Gastrocnemius medialis (tissue), 4 donors: ENCODE measurements around the gene LITAF. TPM values are rescaled to one million over a fixed set of nuclear protein-coding genes. Genes with fewer than 3 reads are reported as not detected.

ENCODE experiments used
- ATAC-seq, 2 donors: fragments of 150-250 bp; one replicate each; pipeline ENCODE4 v1.9.1; 2016
- DNase-seq, 2 donors: peaks; one replicate each; pipeline ENCODE4 v3.0.0-alpha.2; 2019
- H3K27ac ChIP-seq, 4 donors: fragments of 200-600 bp; sonication (generic); 1 replicate in 1 of 4; 2 replicates in 3 of 4; pipeline ENCODE4 v1.5.1; 2016 to 2018; ENCODE audit warnings: mild to moderate bottlenecking in 2 of 4, moderate library complexity in 1 of 4
- H3K27me3 ChIP-seq, 3 donors: fragments of 200-600 bp; sonication (generic) in 2 of 3; 1 replicate in 1 of 3; 2 replicates in 2 of 3; pipeline versions ENCODE4 v1.5.1 to v1.6.0; 2016 to 2019; ENCODE audit warnings: mild to moderate bottlenecking in 1 of 3, moderate library complexity in 1 of 3
- H3K36me3 ChIP-seq, 2 donors: fragments of 200-600 bp; sonication (generic) in 1 of 2; one replicate each; pipeline ENCODE4 v1.5.1; 2017 to 2018
- H3K4me1 ChIP-seq, 2 donors: fragments of 200-600 bp; sonication (generic) in 1 of 2; one replicate each; pipeline ENCODE4 v1.5.1; 2016 to 2017; ENCODE audit warnings: mild to moderate bottlenecking in 2 of 2
- H3K4me3 ChIP-seq, 4 donors: fragments of 200-600 bp; sonication (generic) in 3 of 4; 1 replicate in 1 of 4; 2 replicates in 3 of 4; pipeline ENCODE4 v1.5.1; 2016 to 2019; ENCODE audit warnings: mild to moderate bottlenecking in 2 of 4
- H3K9me3 ChIP-seq, 3 donors: fragments of 200-600 bp; sonication (generic) in 2 of 3; 1 replicate in 1 of 3; 2 replicates in 2 of 3; pipeline ENCODE4 v1.5.1; 2016 to 2019
- CTCF ChIP-seq, 5 experiments: fragments of 450-650 bp in 3 of 5; fragments of 200-600 bp in 2 of 5; sonication (generic) in 2 of 5; IDR thresholded peaks in 4 of 5; conservative IDR thresholded peaks in 1 of 5; 1 replicate in 4 of 5; 2 replicates in 1 of 5; pipeline ENCODE4 v1.5.1; 2016 to 2019; ENCODE audit warnings: antibody characterized with exemption in 5 of 5, mild to moderate bottlenecking in 3 of 5, moderate library complexity in 3 of 5
- POLR2A ChIP-seq, 2 donors: fragments of 450-650 bp; IDR thresholded peaks; one replicate each; pipeline ENCODE4 v1.6.1; 2017; ENCODE audit warnings: antibody characterized with exemption in 2 of 2, mild to moderate bottlenecking in 2 of 2, moderate library complexity in 2 of 2
- in situ Hi-C, 4 donors: fragments of 200-750 bp; cut with MboI; loops; one replicate each; pipeline versions ENCODE4 v1.15.0 to v1.8.0; 2017; ENCODE audit warnings: low sequenced_read_pairs in 4 of 4
- intact Hi-C: fragments of 100-400 bp; cut with DNase I; formaldehyde crosslinking; loops from one replicate; pipeline ENCODE4 v1.15.1; 2023; ENCODE audit warnings: low total_unique reads
- total RNA-seq, 4 donors: library from RNA; depleted of rRNA; stranded (reverse); fragments of >200 nt; gene quantifications; one replicate each; pipeline versions ENCODE4 v1.1.0 to v1.2.3, GENCODE V29; 2016

LITAF gene
- total RNA-seq, 4 donors from 2014 or later, result 11.2 to 30.1 (median 19.4) TPM

DNA sequence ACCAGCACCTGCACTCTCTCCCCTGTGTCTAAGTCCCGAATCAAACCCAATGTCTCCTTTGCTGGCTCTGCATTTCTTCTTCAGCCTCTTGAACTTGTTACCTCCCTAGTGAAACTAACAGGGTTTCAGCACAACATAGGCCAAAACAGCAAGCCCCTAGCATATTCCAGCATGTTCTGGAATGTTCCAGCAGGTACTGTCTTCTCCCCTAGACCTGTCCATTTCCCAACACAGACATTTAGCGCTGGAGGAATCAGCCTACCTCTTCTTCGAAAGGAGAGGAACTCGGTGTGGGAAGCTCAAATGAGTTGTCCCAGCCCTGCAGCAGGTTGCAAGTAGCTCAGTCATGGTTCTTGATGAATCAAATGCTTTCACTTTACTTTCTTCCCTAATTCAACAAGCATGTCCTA is 47.1 kb downstream of the LITAF start:
- ATAC-seq (no peak), DNase-seq (no peak)
- no peaks in the 10 kb centered on the region for H3K27me3 ChIP-seq
- no peak overlapping the region for H3K27ac ChIP-seq
- no peak for TF ChIP-seq POLR2A (IDR thresholded peaks at IDR 0.05)
- no peak for TF ChIP-seq CTCF (IDR thresholded peaks at IDR 0.05 in 4 of 5, conservative IDR thresholded peaks at IDR 0.05 in 1 of 5)
- no peaks in the 10 kb centered on the region for H3K4me1 ChIP-seq
- no peaks in the 10 kb centered on the region for H3K36me3 ChIP-seq
- in situ Hi-C loops (loop anchor here (10.0 to 25.0 kb wide), 3 partner anchors 105 to 273 kb away; no protein-coding TSS in a partner anchor), intact Hi-C loops (no loop called here)
- no peak overlapping the region for H3K4me3 ChIP-seq
- H3K9me3 ChIP-seq, result no peaks in the 10 kb centered on the region

GRCh38 chr16:11538880-11539279 is 47.8 kb downstream of the LITAF start:
- Histone ChIP-seq H3K36me3 (no peaks in the 10 kb centered on the region), H3K27ac (no peak overlapping the region), H3K4me1 (no peaks in the 10 kb centered on the region), H3K9me3 (no peaks in the 10 kb centered on the region), H3K4me3 (no peak overlapping the region), H3K27me3 (no peaks in the 10 kb centered on the region)
- intact Hi-C loops (no loop called here), in situ Hi-C loops (loop anchor here (10.0 to 25.0 kb wide), 3 partner anchors 106 to 273 kb away; no protein-coding TSS in a partner anchor)
- ATAC-seq (no peak), DNase-seq (no peak)
- TF ChIP-seq POLR2A (IDR thresholded peaks at IDR 0.05) (no peak), CTCF (IDR thresholded peaks at IDR 0.05 in 4 of 5, conservative IDR thresholded peaks at IDR 0.05 in 1 of 5) (no peak)

DNA sequence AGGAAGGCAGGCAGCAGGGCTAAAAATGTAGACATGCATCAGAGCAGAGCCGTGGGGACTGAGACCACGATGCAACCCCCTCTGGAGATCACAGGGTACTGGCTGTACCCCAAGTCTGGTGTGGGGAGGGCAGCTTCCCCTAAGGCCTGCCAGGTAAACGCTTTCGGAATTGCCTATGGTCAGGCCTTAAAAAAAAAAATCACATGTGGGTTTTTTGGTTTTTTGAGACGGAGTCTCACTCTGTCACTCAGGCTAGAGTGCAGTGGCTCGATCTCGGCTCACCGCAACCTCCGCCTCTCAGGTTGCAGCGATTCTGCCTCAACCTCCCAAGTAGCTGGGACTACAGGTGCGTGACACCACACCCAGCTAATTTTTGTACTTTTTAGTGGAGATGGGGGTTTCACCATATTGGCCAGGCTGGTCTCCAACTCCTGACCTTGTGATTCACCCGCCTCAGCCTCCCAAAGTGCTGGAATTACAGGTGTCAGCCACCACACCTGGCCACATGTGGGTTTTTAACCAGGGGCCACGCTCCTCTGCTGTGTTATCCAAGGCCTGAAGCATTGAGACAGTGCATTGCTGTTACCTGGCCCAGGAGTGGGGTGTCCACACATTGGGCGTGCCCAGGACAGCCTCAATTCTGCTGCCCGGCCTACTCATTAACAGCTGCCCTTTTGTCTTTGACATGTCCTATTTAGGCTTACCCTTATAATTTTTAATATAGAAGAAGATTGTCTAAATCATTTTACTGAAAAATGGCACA is 50.4 kb downstream of the LITAF start:
- DNase-seq (no peak), ATAC-seq (no peak)
- no peaks in the 10 kb centered on the region for H3K4me1 ChIP-seq
- H3K9me3 ChIP-seq, result no peaks in the 10 kb centered on the region
- H3K27me3 ChIP-seq, result no peaks in the 10 kb centered on the region
- no peak overlapping the region for H3K4me3 ChIP-seq
- intact Hi-C loops, result no loop called here
- H3K36me3 ChIP-seq, result no peaks in the 10 kb centered on the region
- TF ChIP-seq CTCF (IDR thresholded peaks at IDR 0.05 in 4 of 5, conservative IDR thresholded peaks at IDR 0.05 in 1 of 5) (no peak), POLR2A (IDR thresholded peaks at IDR 0.05) (no peak)
- H3K27ac ChIP-seq, result no peak overlapping the region
- in situ Hi-C loops, result loop anchor here (10.0 to 25.0 kb wide), 3 partner anchors 109 to 276 kb away; no protein-coding TSS in a partner anchor

- in situ Hi-C loops, result loop anchor here (10.0 to 25.0 kb wide), 3 partner anchors 109 to 277 kb away; no protein-coding TSS in a partner anchor
These were observed 51.2 kb downstream of the LITAF start for GRCh38 chr16:11535494-11535893.

More at GRCh38 chr16:11535494-11535893, 51.2 kb downstream of the LITAF start:
- no peaks in the 10 kb centered on the region for H3K9me3 ChIP-seq
- no peaks in the 10 kb centered on the region for H3K27me3 ChIP-seq
- ATAC-seq (no peak), DNase-seq (no peak)
- no peaks in the 10 kb centered on the region for H3K4me1 ChIP-seq
- intact Hi-C loops, result no loop called here
- H3K27ac ChIP-seq, result no peak overlapping the region
- H3K36me3 ChIP-seq, result no peaks in the 10 kb centered on the region
- no peak for TF ChIP-seq CTCF (IDR thresholded peaks at IDR 0.05 in 4 of 5, conservative IDR thresholded peaks at IDR 0.05 in 1 of 5)
- no peak for TF ChIP-seq POLR2A (IDR thresholded peaks at IDR 0.05)
- no peak overlapping the region for H3K4me3 ChIP-seq
